A673 (cell line): ENCODE measurements around the gene TNFAIP6.

ENCODE experiments used
- CTCF ChIP-seq: fragments of 300-800, 200-600 bp; sonication (generic); conservative IDR thresholded peaks from 2 replicates; pipeline ENCODE4 v1.5.1; 2017; ENCODE audit warnings: low read depth, mild to moderate bottlenecking, antibody characterized with exemption, low read length, moderate library complexity, mixed read lengths
- EZH2 ChIP-seq: fragments of 200-600 bp; sonication (generic); IDR thresholded peaks from 2 replicates; pipeline ENCODE4 v1.6.1; 2017; ENCODE audit warnings: borderline replicate concordance, low read depth, mild to moderate bottlenecking, mixed read lengths, antibody characterized with exemption, low read length; ENCODE audit not compliant: poor library complexity, severe bottlenecking

GRCh38 chr2:151336863-151337371 is 20.5 kb upstream of the TNFAIP6 start:
- no peak for TF ChIP-seq CTCF
- no peak for TF ChIP-seq EZH2
